ENCODE results near the gene CCL27.
A peak's percentile ranks its signal among the peaks of the same experiment; 100 is the strongest.

The CCL27 gene

DNA sequence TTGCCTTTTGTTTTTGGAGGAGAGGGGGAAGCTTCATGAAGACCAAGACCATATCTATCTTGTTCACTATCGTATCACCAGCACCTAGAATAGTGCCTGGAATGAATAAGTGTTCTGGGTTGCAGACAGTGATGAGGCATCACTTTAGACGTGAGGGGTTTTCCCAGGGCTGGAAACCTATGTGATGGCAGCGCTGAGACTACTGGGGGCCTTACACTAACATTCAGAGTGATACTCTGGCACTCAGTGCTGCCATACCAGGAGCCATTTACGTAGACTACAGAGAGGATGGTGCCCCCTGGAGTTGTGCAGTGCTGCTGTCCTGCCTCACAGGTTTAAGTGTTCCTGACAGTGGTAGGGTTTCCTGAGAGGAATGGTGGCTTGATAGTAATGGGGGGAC, 21.7 kb upstream of the CCL27 start:
- DNase-seq: peak in 1 of 2 donors; percentile 14

DNA sequence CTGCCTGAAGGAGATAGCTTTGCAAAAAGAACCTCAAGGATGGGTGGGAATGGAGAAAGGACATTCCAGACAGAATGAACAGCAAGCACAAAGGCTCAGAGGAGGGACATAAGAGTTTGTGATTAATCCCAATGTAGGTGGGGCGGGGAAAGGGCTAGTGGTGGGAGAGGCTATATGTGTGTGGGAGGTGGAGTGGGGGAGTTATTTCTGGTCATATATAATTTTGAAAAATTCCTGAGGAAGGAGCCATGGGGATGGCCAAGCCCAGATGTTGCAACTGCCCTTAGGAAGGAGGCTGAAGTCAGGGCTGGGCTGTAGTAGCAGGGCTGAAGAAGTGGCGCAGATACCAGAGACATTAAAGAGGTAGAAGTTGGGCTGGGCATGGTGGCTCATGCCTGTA, 13.4 kb upstream of the CCL27 start:
- DNase-seq: no peak

- peak; percentile 50 to 51 for DNase-seq
Observed at GRCh38 chr9:34675048-34675714, 12.7 kb upstream of the CCL27 start.

GRCh38 chr9:34674440-34674839, 12.0 kb upstream of the CCL27 start:
- no peak for DNase-seq

DNA sequence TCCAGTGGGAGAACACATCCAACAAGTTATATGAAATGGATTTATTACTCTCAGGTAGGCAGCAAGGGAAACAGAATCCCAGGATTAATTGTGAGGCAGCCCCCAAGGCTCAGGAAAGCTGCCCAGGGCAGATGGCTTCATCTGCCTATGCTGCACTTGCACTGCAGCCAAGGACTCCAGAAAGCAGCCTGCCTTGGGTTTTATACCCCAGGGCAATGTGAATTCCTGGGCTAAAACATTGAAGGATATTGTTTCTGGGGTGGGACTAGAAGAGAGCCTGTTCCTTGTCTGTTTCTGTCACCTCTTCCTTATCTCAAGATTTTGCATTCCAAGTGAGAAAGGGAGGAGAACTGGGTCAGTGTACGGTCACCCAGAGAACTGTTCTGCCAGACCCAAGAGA, 8.8 kb upstream of the CCL27 start:
- no peak for DNase-seq

GRCh38 chr9:34669809-34670562, 7.5 kb upstream of the CCL27 start:
- DNase-seq: no peak

DNA sequence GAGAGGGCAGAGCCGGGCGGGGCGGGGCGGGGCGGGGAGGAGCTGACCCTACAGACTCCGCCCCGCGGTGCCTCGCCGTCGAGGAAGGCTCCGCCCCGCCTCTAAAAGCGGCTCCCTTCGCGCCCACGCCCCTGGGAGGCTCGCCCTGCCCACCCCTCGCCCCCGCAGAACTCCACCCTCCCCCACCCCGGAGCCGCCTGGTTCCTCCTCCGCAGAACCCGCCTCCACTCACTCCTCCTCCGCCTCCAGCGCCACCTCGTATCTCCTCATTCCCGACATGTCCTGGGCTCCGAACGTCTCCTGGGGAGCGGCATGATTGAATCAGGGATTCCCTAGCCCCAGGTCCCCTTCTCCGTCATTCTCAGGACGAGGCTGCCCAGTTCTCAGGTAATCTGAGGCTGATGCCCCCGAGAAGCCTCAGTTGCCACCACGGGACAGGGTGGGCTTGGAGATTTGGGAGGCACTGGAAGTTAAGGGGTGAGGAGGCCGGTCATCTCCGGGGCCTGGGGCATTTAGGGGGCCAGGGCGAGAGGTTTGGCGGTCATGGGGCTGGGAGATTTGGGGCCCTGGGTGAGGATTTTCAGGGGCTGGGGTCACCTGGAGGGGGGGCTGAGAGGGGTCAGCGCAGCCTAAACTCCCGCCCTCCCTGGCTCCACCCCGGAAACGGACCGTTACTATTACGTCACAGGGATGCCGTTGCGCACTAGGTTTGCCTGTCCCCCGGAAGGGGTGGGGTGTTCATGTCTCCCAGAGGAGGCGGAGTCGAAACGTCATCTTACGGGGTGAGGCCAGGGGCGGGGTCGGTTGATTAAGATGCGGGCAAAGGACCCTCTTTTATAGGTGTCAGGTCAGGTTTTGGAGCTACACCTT, 3.2 kb upstream of the CCL27 start:
- peak; percentile 89 to 93 for DNase-seq

DNA sequence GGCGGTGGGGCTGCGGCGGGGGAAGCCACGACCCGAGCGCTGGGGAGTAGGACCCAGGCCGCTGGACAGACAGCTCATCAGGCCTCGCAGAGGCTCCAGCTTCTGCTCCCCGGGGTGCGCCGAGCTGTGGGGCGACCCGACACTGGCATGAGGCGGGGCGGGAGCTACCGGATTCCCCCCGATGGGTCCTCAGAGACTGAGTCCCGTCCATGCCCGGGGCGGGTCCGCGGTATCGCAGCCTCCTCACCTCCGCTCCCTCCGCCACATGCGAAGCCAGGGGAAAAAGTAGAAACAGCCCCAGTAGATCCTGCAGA, 2.6 kb upstream of the CCL27 start:
- no peak for DNase-seq

- DNase-seq: peak; percentile 57 to 62
Observed at GRCh38 chr9:34664281-34665066, 2.0 kb upstream of the CCL27 start.

- DNase-seq: no peak
Observed at GRCh38 chr9:34663303-34663605, 797 bp upstream of the CCL27 start.

DNA sequence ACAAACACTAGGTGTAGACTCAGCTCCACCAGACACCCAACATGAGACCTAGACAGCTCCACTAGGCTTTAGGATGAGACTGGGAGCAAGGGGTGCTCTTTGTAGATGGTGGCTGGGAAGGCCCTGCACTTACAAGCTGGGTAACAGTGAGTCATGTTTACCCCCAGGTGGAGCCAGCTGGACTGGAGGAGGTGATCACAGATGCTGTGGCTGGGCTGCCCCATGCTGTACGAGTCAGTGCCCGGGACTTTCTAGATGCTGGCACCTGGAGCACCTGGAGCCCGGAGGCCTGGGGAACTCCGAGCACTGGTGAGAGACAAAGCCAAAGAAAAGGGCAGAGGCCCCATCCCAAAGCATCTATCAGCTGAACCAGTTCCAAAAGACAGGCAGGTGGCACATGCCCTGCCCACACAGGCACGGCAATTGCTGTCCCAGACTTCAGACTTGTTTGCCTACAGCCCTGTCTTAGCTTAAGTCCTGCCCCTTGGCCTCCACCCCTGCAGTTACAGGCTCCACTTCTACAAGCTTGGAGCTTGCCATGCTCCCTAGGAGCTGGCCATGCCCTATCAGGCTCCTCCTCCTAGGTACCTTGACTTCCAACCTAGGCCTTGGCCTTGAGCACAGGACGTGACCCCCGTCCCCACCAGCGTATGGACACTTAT, 2.7 kb downstream of the CCL27 start:
- no peak for DNase-seq

- DNase-seq: no peak
Observed at GRCh38 chr9:34658461-34658860, 4.0 kb downstream of the CCL27 start.

- no peak for DNase-seq
Observed at GRCh38 chr9:34656992-34657391, 5.5 kb downstream of the CCL27 start.

- DNase-seq: no peak
Observed at GRCh38 chr9:34655394-34655793, 7.1 kb downstream of the CCL27 start.

- DNase-seq: no peak
Observed at GRCh38 chr9:34654323-34655051, 8.0 kb downstream of the CCL27 start.

- no peak for DNase-seq
Observed at GRCh38 chr9:34653151-34654072, 9.0 kb downstream of the CCL27 start.

DNA sequence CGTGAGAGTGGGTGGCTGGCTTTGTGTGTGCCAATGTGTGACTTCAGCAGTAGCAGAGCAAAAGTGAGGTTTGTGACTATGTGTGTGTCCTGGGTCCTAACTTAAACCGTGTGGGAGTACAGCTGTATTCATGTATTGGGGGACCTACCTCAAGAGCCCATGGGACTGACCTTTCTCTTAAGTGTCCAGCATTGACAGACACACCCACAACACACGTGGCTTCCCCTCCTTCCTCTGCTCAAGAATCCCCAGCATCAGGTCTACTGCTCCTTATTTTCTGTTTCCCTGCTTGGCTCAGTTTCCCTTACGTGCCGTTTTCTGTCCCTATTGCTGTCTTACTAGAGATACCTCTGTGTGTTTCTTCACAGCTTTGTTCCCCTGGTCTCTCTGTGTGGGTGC, 9.9 kb downstream of the CCL27 start:
- no peak for DNase-seq

DNA sequence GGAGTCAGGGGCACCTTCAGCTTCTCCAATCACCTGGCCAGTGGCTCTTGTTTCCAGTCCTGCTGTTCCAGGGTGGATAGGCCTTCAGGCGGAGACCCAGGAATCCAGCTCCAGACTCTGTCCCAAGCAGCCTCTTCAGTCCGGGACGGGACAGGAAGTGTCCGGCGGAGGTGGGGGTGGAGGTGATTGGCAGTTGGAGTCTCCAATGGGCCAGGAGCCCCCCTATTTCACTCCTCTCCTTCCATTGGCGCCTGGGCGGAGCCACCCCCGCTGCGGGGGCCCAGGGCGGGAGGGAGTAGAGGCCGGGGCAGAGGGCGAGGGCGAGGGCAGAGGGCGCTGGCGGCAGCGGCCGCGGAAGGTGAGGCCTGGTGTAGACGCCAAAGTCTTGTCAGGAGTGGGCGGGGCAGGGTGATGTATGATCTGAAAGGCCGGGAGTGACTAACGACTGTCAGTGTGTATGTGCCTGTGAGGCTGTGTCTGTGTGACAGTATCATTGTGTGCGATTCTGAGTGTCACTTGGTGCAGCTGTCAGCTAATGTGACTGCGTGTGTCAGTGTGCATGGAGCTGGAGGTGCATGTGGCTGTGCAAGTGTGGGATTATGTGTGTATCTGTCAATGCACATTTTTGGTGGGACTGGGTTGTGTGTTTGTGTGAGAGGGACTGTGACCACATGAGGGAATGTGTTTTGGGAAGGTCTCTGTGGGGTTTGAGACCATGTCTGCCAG, 10.4 kb downstream of the CCL27 start, which contains the start of gene IL11RA:
Gene IL11RA, plus strand, starts transcription at position 310 of the 726 bp plus-strand sequence. CDS start 3,033 bp downstream, outside the sequence.
- peak; percentile 55 to 60 for DNase-seq

- DNase-seq: no peak
Observed at GRCh38 chr9:34651321-34651720, 11.1 kb downstream of the CCL27 start.

GRCh38 chr9:34650816-34651215, 11.6 kb downstream of the CCL27 start:
- DNase-seq: no peak
